Esophagus muscularis mucosa (tissue), 3 donors: ENCODE data around the gene DHX35.

Source experiments
- CTCF ChIP-seq, 3 experiments: fragments of 200-600 bp in 2 of 3; fragments of 450-650 bp in 1 of 3; sonication (generic) in 2 of 3; IDR thresholded peaks; one replicate each; pipeline ENCODE4 v1.5.1; 2017 to 2019; ENCODE audit warnings: antibody characterized with exemption in 3 of 3, mild to moderate bottlenecking in 2 of 3, moderate library complexity in 1 of 3
- POLR2A ChIP-seq: fragments of 450-650 bp; IDR thresholded peaks from one replicate; pipeline ENCODE4 v1.6.1; 2017; ENCODE audit warnings: antibody characterized with exemption, moderate library complexity, mild to moderate bottlenecking, low read depth
- POLR2AphosphoS5 ChIP-seq, 2 donors: sonication (generic); formaldehyde crosslinking; IDR thresholded peaks; one replicate each; pipeline ENCODE4 v1.6.1; 2017; ENCODE audit warnings: antibody characterized with exemption in 2 of 2

- TF ChIP-seq CTCF (IDR thresholded peaks at IDR 0.05) = no peak
- no peak for TF ChIP-seq POLR2AphosphoS5 (IDR thresholded peaks at IDR 0.05)
- TF ChIP-seq POLR2A = no peak
Measured at GRCh38 chr20:38990728-38991127, 28.6 kb downstream of the DHX35 start.
